Epidermal melanocyte (primary cell): ENCODE measurements around the gene GYS2.

Experiments used
- DNase-seq: peaks from one replicate; pipeline ENCODE4 v3.0.0; 2011; ENCODE audit warnings: low spot score; ENCODE audit not compliant: insufficient read length

GYS2 gene

GRCh38 chr12:21553329-21553675 is 51.3 kb downstream of the GYS2 start:
- DNase-seq = no peak

- no peak for DNase-seq
Observed at GRCh38 chr12:21552635-21553328, 51.9 kb downstream of the GYS2 start.

- no peak for DNase-seq
Observed at GRCh38 chr12:21551841-21552465, 52.7 kb downstream of the GYS2 start.

GRCh38 chr12:21547437-21547836 is 57.2 kb downstream of the GYS2 start:
- DNase-seq = no peak

GRCh38 chr12:21546716-21547115 is 57.9 kb downstream of the GYS2 start:
- DNase-seq = no peak

GRCh38 chr12:21545557-21545956 is 59.1 kb downstream of the GYS2 start:
- DNase-seq = no peak

GRCh38 chr12:21543151-21543550 is 61.5 kb downstream of the GYS2 start:
- no peak for DNase-seq

GRCh38 chr12:21542403-21542802 is 62.2 kb downstream of the GYS2 start:
- DNase-seq = no peak

- no peak for DNase-seq
Observed at GRCh38 chr12:21541773-21542172, 62.9 kb downstream of the GYS2 start.

GRCh38 chr12:21539797-21540196 is 64.8 kb downstream of the GYS2 start:
- DNase-seq = no peak

GRCh38 chr12:21538061-21538653 is 66.5 kb downstream of the GYS2 start:
- no peak for DNase-seq

- no peak for DNase-seq
Observed at GRCh38 chr12:21529456-21529855, 75.2 kb downstream of the GYS2 start.

- no peak for DNase-seq
Observed at GRCh38 chr12:21528953-21529352, 75.7 kb downstream of the GYS2 start.

- peak; percentile 39 for DNase-seq
Observed at GRCh38 chr12:21527451-21528180, 77.0 kb downstream of the GYS2 start.

GRCh38 chr12:21526721-21527345 is 77.8 kb downstream of the GYS2 start:
- no peak for DNase-seq

GRCh38 chr12:21526053-21526452 is 78.6 kb downstream of the GYS2 start, which contains the start of gene SPX:
Gene SPX (plus strand): TSS chr12:21526296. CDS start chr12:21526473, 177 bp downstream.
- no peak for DNase-seq

- no peak for DNase-seq
Observed at GRCh38 chr12:21523148-21523547, 81.5 kb downstream of the GYS2 start.

GRCh38 chr12:21521541-21521940 is 83.1 kb downstream of the GYS2 start:
- DNase-seq = no peak

GRCh38 chr12:21518451-21518850 is 86.2 kb downstream of the GYS2 start:
- DNase-seq = no peak

- no peak for DNase-seq
Observed at GRCh38 chr12:21516281-21516680, 88.4 kb downstream of the GYS2 start.

GRCh38 chr12:21509768-21510167 is 94.9 kb downstream of the GYS2 start:
- no peak for DNase-seq

- no peak for DNase-seq
Observed at GRCh38 chr12:21507849-21508248, 96.8 kb downstream of the GYS2 start.
